Sciatic nerve (tissue), 2 donors: ENCODE measurements around the gene ZNF512B. TPM values are rescaled to one million over a fixed set of nuclear protein-coding genes. Genes with fewer than 3 reads are reported as not detected.
A peak's percentile ranks its signal among the peaks of the same experiment; 100 is the strongest.
"Not testable (repeated sequence)": the region's sequence is repeated elsewhere in the genome, so short reads cannot be mapped to it uniquely, and the experiment has no call there.

Experiments used
- ATAC-seq: fragments of 200-7000 bp; cut with Tn5 transposase; one replicate; pipeline ENCODE4 v1.9.1; 2020; ENCODE audit warnings: mild to moderate bottlenecking, moderate library complexity
- DNase-seq: peaks from one replicate; pipeline ENCODE4 v3.0.0-alpha.2; 2020; ENCODE audit warnings: low spot score
- intact Hi-C: fragments of 100-400 bp; cut with DNase I; formaldehyde crosslinking; loops from one replicate; pipeline ENCODE4 v1.14.2; 2022
- total RNA-seq: library from RNA; stranded (reverse); fragmentation: NEBNext Ultra II Directional; extraction: Animal tissue kit (Norgen Biotek cat#: 25700); gene quantifications from one replicate; pipeline ENCODE4 v1.2.1, GENCODE V29; 2021
- donor health status: DM: no; HTN: no; CAD: no.
- donor health status: DM: no; HTN: no; CAD: no.

The ZNF512B gene
- total RNA-seq, 1 donor from 2014 or later, result 13.6 TPM

- DNase-seq, result no peak
Measured at GRCh38 chr20:63966172-63966943, 3.4 kb downstream of the ZNF512B start.

GRCh38 chr20:63964412-63964811 lies 5.3 kb downstream of the ZNF512B start:
- DNase-seq, result no peak

More at GRCh38 chr20:63966172-63966943, 3.4 kb downstream of the ZNF512B start:
- ATAC-seq, result no peak
- intact Hi-C loops, result no loop called here

GRCh38 chr20:63963784-63964301 lies 5.9 kb downstream of the ZNF512B start:
- intact Hi-C loops, result no loop called here
- ATAC-seq (no peak), DNase-seq (no peak)

More at GRCh38 chr20:63964412-63964811, 5.3 kb downstream of the ZNF512B start:
- intact Hi-C loops, result no loop called here
- no peak for ATAC-seq

GRCh38 chr20:63963348-63963741 lies 6.4 kb downstream of the ZNF512B start:
- ATAC-seq (no peak), DNase-seq (no peak)
- intact Hi-C loops, result no loop called here

GRCh38 chr20:63962426-63963347 lies 7.0 kb downstream of the ZNF512B start:
- ATAC-seq, result no peak
- intact Hi-C loops, result no loop called here

GRCh38 chr20:63961664-63962425 lies 7.9 kb downstream of the ZNF512B start:
- intact Hi-C loops, result no loop called here
- ATAC-seq (no peak), DNase-seq (no peak)

More at GRCh38 chr20:63962426-63963347, 7.0 kb downstream of the ZNF512B start:
- no peak for DNase-seq

GRCh38 chr20:63960654-63961621 lies 8.8 kb downstream of the ZNF512B start:
- DNase-seq, ATAC-seq, intact Hi-C loops: not testable (repeated sequence)

- DNase-seq (no peak), ATAC-seq (no peak)
- intact Hi-C loops, result no loop called here
Measured at GRCh38 chr20:63959699-63960075, 10.0 kb downstream of the ZNF512B start.

GRCh38 chr20:63958964-63959698 lies 10.6 kb downstream of the ZNF512B start:
- no peak for DNase-seq
- intact Hi-C loops, result no loop called here
- ATAC-seq, result no peak

- intact Hi-C loops, result no loop called here
- ATAC-seq (no peak), DNase-seq (no peak)
Measured at GRCh38 chr20:63958471-63958870, 11.3 kb downstream of the ZNF512B start.

GRCh38 chr20:63957690-63958441 lies 11.9 kb downstream of the ZNF512B start:
- intact Hi-C loops, result no loop called here
- ATAC-seq, result peak; percentile 0
- no peak for DNase-seq

GRCh38 chr20:63957004-63957689 lies 12.6 kb downstream of the ZNF512B start:
- DNase-seq, result peak; percentile 84
- intact Hi-C loops, result no loop called here
- ATAC-seq, result peak; percentile 74

GRCh38 chr20:63956664-63957003 lies 13.1 kb downstream of the ZNF512B start:
- DNase-seq, result no peak
- no peak for ATAC-seq
- intact Hi-C loops, result no loop called here

- ATAC-seq, result peak; percentile 90
- DNase-seq, result peak; percentile 95
- intact Hi-C loops, result no loop called here
Measured at GRCh38 chr20:63955827-63956663, 13.7 kb downstream of the ZNF512B start, which contains the start of gene UCKL1. TSS of gene UCKL1 (minus strand) at chr20:63956416. CDS start at chr20:63956372, 44 bp downstream.

GRCh38 chr20:63955281-63955826 lies 14.4 kb downstream of the ZNF512B start:
- DNase-seq (no peak), ATAC-seq (no peak)
- intact Hi-C loops, result no loop called here
